HG03060 (cell line): ENCODE data around the gene CCT6A.
"Not testable (repeated sequence)": the region's sequence is repeated elsewhere in the genome, so short reads cannot be mapped to it uniquely, and the experiment has no call there.

Source experiments
- ATAC-seq: cut with Tn5 transposase; IDR thresholded peaks from one replicate; pipeline ENCODE4 v1.9.1; 2021; ENCODE audit warnings: low read depth, moderate number of reproducible peaks; ENCODE audit not compliant: unreplicated experiment

The CCT6A gene

GRCh38 chr7:56092789-56093531, 41.4 kb downstream of the CCT6A start, which contains the start of gene PHKG1:
Gene PHKG1 (minus strand): TSS chr7:56092952. CDS start chr7:56088941, 4,011 bp downstream.
- ATAC-seq: no peak

- ATAC-seq: no peak
These were observed 46.1 kb downstream of the CCT6A start for GRCh38 chr7:56097700-56098099.

- ATAC-seq: not testable (repeated sequence)
These were observed 46.8 kb downstream of the CCT6A start for GRCh38 chr7:56098187-56099008.

GRCh38 chr7:56099653-56100052, 48.1 kb downstream of the CCT6A start:
- no peak for ATAC-seq

GRCh38 chr7:56104138-56104537, 52.6 kb downstream of the CCT6A start:
- ATAC-seq: not testable (repeated sequence)

GRCh38 chr7:56105508-56105907, 53.9 kb downstream of the CCT6A start:
- ATAC-seq: no peak

- peak; percentile 99 for ATAC-seq
These were observed 54.8 kb downstream of the CCT6A start, which contains the start of gene CHCHD2 for GRCh38 chr7:56106108-56107073. Gene CHCHD2 (minus strand): TSS chr7:56106476. CDS start chr7:56106413, 63 bp downstream.

- no peak for ATAC-seq
These were observed 56.3 kb downstream of the CCT6A start for GRCh38 chr7:56107954-56108258.

- ATAC-seq: no peak
These were observed 59.0 kb downstream of the CCT6A start for GRCh38 chr7:56110611-56111010.

- not testable (repeated sequence) for ATAC-seq
These were observed 60.7 kb downstream of the CCT6A start for GRCh38 chr7:56112244-56112643.
